AG09309 (cell line): Measurements from ENCODE around the gene USP10.

Experiments
- DNase-seq: peaks from one replicate; pipeline ENCODE4 v3.0.0-alpha.2; 2010; ENCODE audit warnings: low read depth
- H3K4me3 ChIP-seq: 2 replicates; pipeline ENCODE4 v1.5.1; 2011; ENCODE audit warnings: mild to moderate bottlenecking, low read depth, low read length, moderate library complexity; ENCODE audit not compliant: control insufficient read depth
- TF ChIP-seq, protein P1 (sequence below): IDR thresholded peaks from 2 replicates; pipeline ENCODE4 v1.5.1; 2011; ENCODE audit warnings: mild to moderate bottlenecking, low read depth, low read length, inconsistent platforms; ENCODE audit not compliant: insufficient read depth, control insufficient read depth; ENCODE audit errors: missing control alignments

Gene USP10, protein sequence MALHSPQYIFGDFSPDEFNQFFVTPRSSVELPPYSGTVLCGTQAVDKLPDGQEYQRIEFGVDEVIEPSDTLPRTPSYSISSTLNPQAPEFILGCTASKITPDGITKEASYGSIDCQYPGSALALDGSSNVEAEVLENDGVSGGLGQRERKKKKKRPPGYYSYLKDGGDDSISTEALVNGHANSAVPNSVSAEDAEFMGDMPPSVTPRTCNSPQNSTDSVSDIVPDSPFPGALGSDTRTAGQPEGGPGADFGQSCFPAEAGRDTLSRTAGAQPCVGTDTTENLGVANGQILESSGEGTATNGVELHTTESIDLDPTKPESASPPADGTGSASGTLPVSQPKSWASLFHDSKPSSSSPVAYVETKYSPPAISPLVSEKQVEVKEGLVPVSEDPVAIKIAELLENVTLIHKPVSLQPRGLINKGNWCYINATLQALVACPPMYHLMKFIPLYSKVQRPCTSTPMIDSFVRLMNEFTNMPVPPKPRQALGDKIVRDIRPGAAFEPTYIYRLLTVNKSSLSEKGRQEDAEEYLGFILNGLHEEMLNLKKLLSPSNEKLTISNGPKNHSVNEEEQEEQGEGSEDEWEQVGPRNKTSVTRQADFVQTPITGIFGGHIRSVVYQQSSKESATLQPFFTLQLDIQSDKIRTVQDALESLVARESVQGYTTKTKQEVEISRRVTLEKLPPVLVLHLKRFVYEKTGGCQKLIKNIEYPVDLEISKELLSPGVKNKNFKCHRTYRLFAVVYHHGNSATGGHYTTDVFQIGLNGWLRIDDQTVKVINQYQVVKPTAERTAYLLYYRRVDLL

DNA sequence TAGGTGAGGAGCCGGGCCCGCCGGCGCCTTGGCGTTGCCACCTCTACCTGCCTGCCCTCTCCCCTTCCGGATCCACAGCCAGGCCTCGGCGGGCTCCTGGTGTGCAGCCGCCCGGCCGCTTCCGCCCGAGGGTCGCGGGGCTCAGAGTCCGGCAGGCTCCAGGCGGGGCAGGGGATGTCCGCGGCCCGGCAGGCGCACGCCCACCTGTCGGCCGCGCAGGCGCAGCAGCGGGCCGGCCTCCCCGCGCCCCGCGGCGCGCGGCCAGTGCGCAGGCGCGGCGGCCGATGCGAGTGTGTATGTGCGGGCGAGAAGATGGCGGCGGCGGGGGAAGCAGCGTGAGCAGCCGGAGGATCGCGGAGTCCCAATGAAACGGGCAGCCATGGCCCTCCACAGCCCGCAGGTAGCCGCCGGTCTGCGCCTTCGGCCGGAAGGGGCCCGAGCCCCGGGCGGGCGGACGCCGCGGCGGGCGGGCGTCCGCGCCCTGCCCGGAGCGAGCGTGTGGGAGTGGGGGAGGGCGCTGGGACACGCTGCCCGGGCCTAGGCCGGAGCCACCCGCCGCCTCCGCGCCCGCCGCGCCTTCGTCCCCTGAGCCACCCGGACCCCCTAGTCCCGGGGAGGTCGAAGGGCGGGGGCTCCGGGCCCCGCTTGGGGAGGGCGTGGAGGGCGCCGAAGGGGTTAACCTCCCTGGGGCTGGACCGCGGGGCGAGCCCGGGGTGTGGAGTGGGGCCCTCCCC, at the start of gene USP10:
TSS of gene USP10 (plus strand) at position 289 of the 734 bp plus-strand sequence. CDS start at position 380, 91 bp downstream.
- H3K4me3 ChIP-seq = peak within 1 kb of the TSS; percentile 76
- DNase-seq = no peak
- TF ChIP-seq, protein P1, sequence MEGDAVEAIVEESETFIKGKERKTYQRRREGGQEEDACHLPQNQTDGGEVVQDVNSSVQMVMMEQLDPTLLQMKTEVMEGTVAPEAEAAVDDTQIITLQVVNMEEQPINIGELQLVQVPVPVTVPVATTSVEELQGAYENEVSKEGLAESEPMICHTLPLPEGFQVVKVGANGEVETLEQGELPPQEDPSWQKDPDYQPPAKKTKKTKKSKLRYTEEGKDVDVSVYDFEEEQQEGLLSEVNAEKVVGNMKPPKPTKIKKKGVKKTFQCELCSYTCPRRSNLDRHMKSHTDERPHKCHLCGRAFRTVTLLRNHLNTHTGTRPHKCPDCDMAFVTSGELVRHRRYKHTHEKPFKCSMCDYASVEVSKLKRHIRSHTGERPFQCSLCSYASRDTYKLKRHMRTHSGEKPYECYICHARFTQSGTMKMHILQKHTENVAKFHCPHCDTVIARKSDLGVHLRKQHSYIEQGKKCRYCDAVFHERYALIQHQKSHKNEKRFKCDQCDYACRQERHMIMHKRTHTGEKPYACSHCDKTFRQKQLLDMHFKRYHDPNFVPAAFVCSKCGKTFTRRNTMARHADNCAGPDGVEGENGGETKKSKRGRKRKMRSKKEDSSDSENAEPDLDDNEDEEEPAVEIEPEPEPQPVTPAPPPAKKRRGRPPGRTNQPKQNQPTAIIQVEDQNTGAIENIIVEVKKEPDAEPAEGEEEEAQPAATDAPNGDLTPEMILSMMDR = no peak

DNA sequence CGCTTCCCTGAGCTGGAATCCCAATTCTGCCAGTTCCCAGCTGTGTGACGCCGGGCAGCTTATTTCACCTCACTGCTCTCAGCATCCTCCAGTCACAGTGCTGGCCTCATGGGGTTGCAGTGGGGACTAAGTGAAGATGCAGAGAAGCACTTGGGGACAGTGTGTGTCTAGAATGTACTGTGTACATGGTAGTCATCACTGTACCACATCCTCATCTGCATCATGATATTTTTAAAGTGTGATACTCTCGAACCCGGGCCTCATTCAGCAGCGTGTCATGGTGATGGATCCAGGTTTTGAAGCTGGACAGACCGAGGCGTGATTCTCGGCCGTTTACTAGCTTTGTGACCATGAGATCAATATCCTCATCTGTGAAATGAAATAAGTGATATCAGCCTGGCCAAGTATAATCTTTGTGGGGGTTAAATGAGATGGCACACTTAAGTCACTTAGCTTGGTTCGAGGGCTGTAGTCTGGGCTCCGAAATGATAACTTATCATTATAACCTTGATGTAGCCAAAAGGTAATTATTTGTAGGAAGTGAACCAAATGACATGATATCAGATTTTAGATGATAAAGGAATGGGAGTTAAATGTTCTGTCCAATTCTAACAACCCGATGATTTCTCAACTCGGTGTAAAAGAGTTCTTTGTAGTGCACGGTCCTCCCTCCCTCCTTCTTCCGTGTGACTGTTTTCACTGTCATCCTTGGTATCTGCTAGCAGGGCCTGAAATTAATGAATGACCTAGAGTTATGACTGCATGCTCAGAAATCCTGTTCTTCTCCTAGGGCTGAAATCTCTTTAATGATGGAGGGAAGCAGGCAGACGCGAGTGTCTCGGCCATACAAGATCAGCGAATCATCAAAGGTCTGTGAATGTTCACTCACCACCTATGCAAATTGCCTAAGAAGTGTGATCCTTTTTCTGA, 49.5 kb upstream of the USP10 start:
- TF ChIP-seq, protein P1 = no peak
- H3K4me3 ChIP-seq = no peak overlapping the region
- peak; percentile 42 for DNase-seq

GRCh38 chr16:84652566-84652965, 47.2 kb upstream of the USP10 start:
- no peak overlapping the region for H3K4me3 ChIP-seq
- DNase-seq = no peak
- TF ChIP-seq, protein P1 = no peak

- no peak for DNase-seq
- TF ChIP-seq, protein P1 = no peak
- H3K4me3 ChIP-seq = no peak overlapping the region
Measured at GRCh38 chr16:84654238-84654637, 45.6 kb upstream of the USP10 start.

- TF ChIP-seq, protein P1 = no peak
- H3K4me3 ChIP-seq = no peak overlapping the region
- no peak for DNase-seq
Measured at GRCh38 chr16:84654998-84655397, 44.8 kb upstream of the USP10 start.
